HepG2 (cell line): Measurements from ENCODE around the gene COQ8B. TPM values are rescaled to one million over a fixed set of nuclear protein-coding genes. Genes with fewer than 3 reads are reported as not detected.

Experiments
- ATAC-seq: fragments of 200-7000 bp; cut with Tn5 transposase; 3 replicates; pipeline ENCODE4 v1.9.1; 2020; ENCODE audit warnings: mild to moderate bottlenecking, moderate library complexity
- BruUV-seq: library from RNA; stranded (reverse); fragments of 400-500 nt; replicated peaks from 2 replicates; lab custom pipeline; 2021; lab: Mats Ljungman, UMichigan
- CTCF ChIA-PET: fragments of 300-600 bp; formaldehyde crosslinking; extraction: SDS; loops from one replicate; lab custom pipeline; 2021; ENCODE audit warnings: low total read pairs, inconsistent platforms, low intra/inter-chr PET ratio; lab: Yijun Ruan, JAX
- POLR2A ChIA-PET: fragments of 350-600 bp; sonication (Branson Sonifier 250); formaldehyde crosslinking; loops from one replicate; lab custom pipeline; 2020; ENCODE audit warnings: antibody characterized with exemption, inconsistent platforms; lab: Yijun Ruan, JAX
- DNase-seq: peaks from one replicate; pipeline ENCODE4 v3.0.0-alpha.2; 2015; ENCODE audit warnings: low spot score
- FAIRE-seq: peaks from 3 replicates; lab custom pipeline; 2011; peaks lifted over from hg19 to GRCh38; lab: Jason Lieb, UNC
- H2AFZ ChIP-seq: one replicate; pipeline ENCODE4 v1.6.1; 2011; ENCODE audit warnings: low read length, inconsistent platforms
- H3K27ac ChIP-seq: fragments of 300-600 bp; 3 replicates; pipeline ENCODE4 v1.8.0; 2011; ENCODE audit warnings: mixed run types, mild to moderate bottlenecking, mixed read lengths, low read length, inconsistent platforms; ENCODE audit not compliant: insufficient read depth; ENCODE audit errors: extremely low read length
- H3K27me3 ChIP-seq, 2 experiments: fragments of 200-600 bp in 1 of 2; 2 replicates in 1 of 2; 3 replicates in 1 of 2; pipeline versions ENCODE4 v1.6.0 to v1.8.0; 2011; ENCODE audit warnings: low read length in 2 of 2, mild to moderate bottlenecking in 2 of 2, moderate library complexity in 2 of 2, inconsistent platforms in 1 of 2; ENCODE audit not compliant: insufficient read depth in 2 of 2, control insufficient read depth in 1 of 2
- H3K36me3 ChIP-seq, 2 experiments: fragments of 200-600 bp in 1 of 2; replicated peaks in 1 of 2; 2 replicates in 1 of 2; 3 replicates in 1 of 2; pipeline versions ENCODE4 v1.5.1 to v1.8.0; 2011; ENCODE audit warnings: low read length in 2 of 2, inconsistent platforms in 1 of 2; ENCODE audit not compliant: insufficient read depth in 2 of 2, control insufficient read depth in 1 of 2
- H3K4me1 ChIP-seq: 2 replicates; pipeline ENCODE4 v1.5.1; 2012; ENCODE audit warnings: low read length, inconsistent platforms; ENCODE audit not compliant: insufficient read depth
- H3K4me2 ChIP-seq: 2 replicates; pipeline ENCODE4 v1.6.0; 2011; ENCODE audit warnings: low read depth, low read length, inconsistent platforms
- H3K4me3 ChIP-seq, 3 experiments: fragments of 200-600 bp in 1 of 3; sonication (generic), shearing (Covaris generic) in 1 of 3; replicated peaks in 1 of 3; 2 replicates each; pipeline ENCODE4 v1.5.1; 2011 to 2016; ENCODE audit warnings: low read length in 3 of 3, inconsistent platforms in 2 of 3, low read depth in 2 of 3, mild to moderate bottlenecking in 2 of 3, control low read depth in 1 of 3, mixed read lengths in 1 of 3; ENCODE audit not compliant: insufficient read depth in 1 of 3
- H3K79me2 ChIP-seq: one replicate; pipeline ENCODE4 v1.6.1; 2011; ENCODE audit warnings: low read length, inconsistent platforms; ENCODE audit not compliant: insufficient read depth
- H3K9ac ChIP-seq: 2 replicates; pipeline ENCODE4 v1.6.0; 2011; ENCODE audit warnings: mild to moderate bottlenecking, low read depth, low read length, inconsistent platforms; ENCODE audit not compliant: insufficient read depth
- H3K9me3 ChIP-seq: 2 replicates; pipeline ENCODE4 v1.5.1; 2012; ENCODE audit warnings: mild to moderate bottlenecking, low read length
- H4K20me1 ChIP-seq: 2 replicates; pipeline ENCODE4 v1.6.0; 2011; ENCODE audit warnings: inconsistent platforms, mild to moderate bottlenecking, low read length, moderate library complexity; ENCODE audit not compliant: insufficient read depth
- FOXP1 ChIP-seq, 2 experiments: fragments of 450-650 bp in 1 of 2; IDR thresholded peaks; 2 replicates each; pipeline ENCODE4 v1.6.1; 2017 to 2018; ENCODE audit warnings: antibody characterized with exemption in 1 of 2
- SNAPC5 ChIP-seq: sonication (generic); formaldehyde crosslinking; IDR thresholded peaks from 2 replicates; pipeline ENCODE4 v1.8.1; 2023; ENCODE audit warnings: mild to moderate bottlenecking, missing genetic modification reagents, borderline replicate concordance
- ZFP36L2 ChIP-seq: sonication (generic); formaldehyde crosslinking; IDR thresholded peaks from 2 replicates; pipeline ENCODE4 v1.4.0; 2020; ENCODE audit warnings: missing genetic modification reagents
- ZMYM2 ChIP-seq: sonication (generic); formaldehyde crosslinking; IDR thresholded peaks from 2 replicates; pipeline ENCODE4 v1.8.0; 2022; ENCODE audit warnings: mild to moderate bottlenecking, missing genetic modification reagents
- ZNF180 ChIP-seq: sonication (generic); formaldehyde crosslinking; IDR thresholded peaks from 2 replicates; pipeline ENCODE4 v1.4.0; 2020; ENCODE audit warnings: low read depth, missing genetic modification reagents, borderline replicate concordance
- ZNF597 ChIP-seq: sonication (generic); formaldehyde crosslinking; IDR thresholded peaks from 2 replicates; pipeline ENCODE4 v1.5.0; 2020; ENCODE audit warnings: missing genetic modification reagents
- ZSCAN20 ChIP-seq: sonication (generic); formaldehyde crosslinking; IDR thresholded peaks from 2 replicates; pipeline ENCODE4 v1.4.0; 2020; ENCODE audit warnings: missing genetic modification reagents, mild to moderate bottlenecking, borderline replicate concordance
- WGBS: methylation state at CpG from one replicate; pipeline ENCODE4 v1.1.6; 2017; ENCODE audit warnings: low lambda C conversion rate; 5-methylcytosine and 5-hydroxymethylcytosine counted together
- in situ Hi-C: cut with HindIII; loops from 2 replicates; pipeline ENCODE4 v1.10.0; 2017; ENCODE audit warnings: low pct_unique_long_range_greater_than_20kb; ENCODE audit not compliant: extremely low pct_ligation_motif_present
- intact Hi-C: fragments of 100-400 bp; cut with micrococcal nuclease; formaldehyde crosslinking; loops from one replicate; pipeline ENCODE4 v1.10.0; 2022; ENCODE audit not compliant: unreplicated experiment
- polyA plus RNA-seq, 8 experiments: library from polyadenylated mRNA; depleted of rRNA in 3 of 8; stranded (reverse) in 7 of 8; unstranded in 1 of 8; fragments of >200 nt; fragmentation: Illumina TruSeq in 4 of 8; extraction: Trizol in 4 of 8; gene quantifications; 2 replicates each; pipeline versions ENCODE4 v1.2.1 to v1.2.3, GENCODE V29; 2011 to 2016; ENCODE audit warnings: low read depth in 4 of 8, missing spikeins in 1 of 8, mixed read lengths in 1 of 8; ENCODE audit not compliant: insufficient read depth in 1 of 8
- total RNA-seq, 5 experiments: library from RNA; depleted of rRNA; stranded (reverse); fragments of >200 nt; fragmentation: Illumina TruSeq; extraction: Trizol; gene quantifications; 2 replicates each; pipeline ENCODE4 v1.2.3, GENCODE V29; 2016; ENCODE audit warnings: low read depth in 1 of 5
- TF ChIP-seq, protein P1 (sequence below): sonication (generic); formaldehyde crosslinking; IDR thresholded peaks from 2 replicates; pipeline ENCODE4 v1.5.0; 2020; ENCODE audit warnings: mild to moderate bottlenecking, missing genetic modification reagents
- TF ChIP-seq, protein P2 (sequence below): sonication (generic); formaldehyde crosslinking; IDR thresholded peaks from 2 replicates; pipeline ENCODE4 v1.4.0; 2020; ENCODE audit warnings: missing genetic modification reagents
- TF ChIP-seq, protein P3 (sequence below): sonication (generic); formaldehyde crosslinking; IDR thresholded peaks from 2 replicates; pipeline ENCODE4 v1.4.0; 2020; ENCODE audit warnings: missing genetic modification reagents
- TF ChIP-seq, protein P4 (sequence below): sonication (generic); formaldehyde crosslinking; IDR thresholded peaks from 2 replicates; pipeline ENCODE4 v1.8.0; 2022; ENCODE audit warnings: mild to moderate bottlenecking, missing genetic modification reagents; ENCODE audit not compliant: insufficient replicate concordance

COQ8B gene
- total and polyA plus RNA-seq, 2 of the 13 experiments (the other 11 are each of a cell fraction or from before 2014, with no cell fraction given) = 12.3 to 17.2 TPM

DNA sequence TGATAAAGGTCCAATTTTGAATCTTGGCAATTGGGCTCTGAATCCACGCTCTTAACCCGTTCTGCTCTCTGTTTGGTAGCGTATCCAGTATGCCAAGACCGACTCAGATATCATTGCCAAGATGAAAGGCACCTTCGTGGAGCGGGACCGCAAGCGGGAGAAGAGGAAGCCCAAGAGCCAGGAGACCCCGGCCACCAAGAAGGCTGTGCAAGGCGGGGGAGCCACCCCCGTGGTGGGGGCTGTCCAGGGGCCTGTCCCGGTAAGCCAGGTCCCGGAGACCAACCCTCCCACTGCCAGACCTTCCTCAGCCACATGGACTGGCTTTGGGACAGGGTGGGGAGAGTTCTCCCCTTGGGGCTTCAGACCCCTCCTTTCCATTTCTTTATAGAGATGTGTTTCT is 42.7 kb upstream of the COQ8B start (continued):
- TF ChIP-seq, protein P1, sequence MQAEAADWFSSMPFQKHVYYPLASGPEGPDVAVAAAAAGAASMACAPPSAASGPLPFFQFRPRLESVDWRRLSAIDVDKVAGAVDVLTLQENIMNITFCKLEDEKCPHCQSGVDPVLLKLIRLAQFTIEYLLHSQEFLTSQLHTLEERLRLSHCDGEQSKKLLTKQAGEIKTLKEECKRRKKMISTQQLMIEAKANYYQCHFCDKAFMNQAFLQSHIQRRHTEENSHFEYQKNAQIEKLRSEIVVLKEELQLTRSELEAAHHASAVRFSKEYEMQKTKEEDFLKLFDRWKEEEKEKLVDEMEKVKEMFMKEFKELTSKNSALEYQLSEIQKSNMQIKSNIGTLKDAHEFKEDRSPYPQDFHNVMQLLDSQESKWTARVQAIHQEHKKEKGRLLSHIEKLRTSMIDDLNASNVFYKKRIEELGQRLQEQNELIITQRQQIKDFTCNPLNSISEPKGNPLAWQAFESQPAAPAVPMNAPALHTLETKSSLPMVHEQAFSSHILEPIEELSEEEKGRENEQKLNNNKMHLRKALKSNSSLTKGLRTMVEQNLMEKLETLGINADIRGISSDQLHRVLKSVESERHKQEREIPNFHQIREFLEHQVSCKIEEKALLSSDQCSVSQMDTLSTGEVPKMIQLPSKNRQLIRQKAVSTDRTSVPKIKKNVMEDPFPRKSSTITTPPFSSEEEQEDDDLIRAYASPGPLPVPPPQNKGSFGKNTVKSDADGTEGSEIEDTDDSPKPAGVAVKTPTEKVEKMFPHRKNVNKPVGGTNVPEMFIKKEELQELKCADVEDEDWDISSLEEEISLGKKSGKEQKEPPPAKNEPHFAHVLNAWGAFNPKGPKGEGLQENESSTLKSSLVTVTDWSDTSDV (CRISPR knock-in tag) = no peak
- TF ChIP-seq ZNF180 (CRISPR knock-in tag) = no peak
- TF ChIP-seq SNAPC5 (CRISPR knock-in tag) = no peak
- no peak for TF ChIP-seq ZNF597 (CRISPR knock-in tag)
- TF ChIP-seq, protein P2, sequence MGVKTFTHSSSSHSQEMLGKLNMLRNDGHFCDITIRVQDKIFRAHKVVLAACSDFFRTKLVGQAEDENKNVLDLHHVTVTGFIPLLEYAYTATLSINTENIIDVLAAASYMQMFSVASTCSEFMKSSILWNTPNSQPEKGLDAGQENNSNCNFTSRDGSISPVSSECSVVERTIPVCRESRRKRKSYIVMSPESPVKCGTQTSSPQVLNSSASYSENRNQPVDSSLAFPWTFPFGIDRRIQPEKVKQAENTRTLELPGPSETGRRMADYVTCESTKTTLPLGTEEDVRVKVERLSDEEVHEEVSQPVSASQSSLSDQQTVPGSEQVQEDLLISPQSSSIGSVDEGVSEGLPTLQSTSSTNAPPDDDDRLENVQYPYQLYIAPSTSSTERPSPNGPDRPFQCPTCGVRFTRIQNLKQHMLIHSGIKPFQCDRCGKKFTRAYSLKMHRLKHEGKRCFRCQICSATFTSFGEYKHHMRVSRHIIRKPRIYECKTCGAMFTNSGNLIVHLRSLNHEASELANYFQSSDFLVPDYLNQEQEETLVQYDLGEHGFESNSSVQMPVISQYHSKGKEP (CRISPR knock-in tag) = no peak
- no peak for TF ChIP-seq FOXP1 (IDR thresholded peaks at IDR 0.05)
- TF ChIP-seq FOXP1 (CRISPR knock-in tag; IDR thresholded peaks at IDR 0.05) = no peak

DNA sequence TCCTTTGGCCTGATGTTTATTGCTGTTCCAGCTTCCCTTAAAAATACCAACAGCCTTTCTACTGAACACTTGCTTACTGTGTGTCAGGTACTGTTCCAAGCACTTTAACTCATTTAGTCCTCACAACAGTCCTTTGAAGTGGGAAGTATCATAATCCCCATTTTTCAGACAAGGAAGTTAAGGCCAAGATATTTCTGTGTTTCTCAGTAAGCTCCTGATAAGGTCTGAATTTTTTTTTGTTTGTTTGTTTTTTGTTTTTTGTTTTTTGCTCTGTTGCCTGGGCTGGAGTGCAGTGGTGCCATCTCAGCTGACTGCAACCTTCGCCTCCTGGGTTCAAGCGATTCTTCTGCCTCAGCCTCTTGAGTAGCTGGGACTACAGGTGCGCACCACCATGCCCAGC is 41.8 kb upstream of the COQ8B start:
- DNase-seq (no peak), FAIRE-seq (no peak), ATAC-seq (no peak)
- in situ Hi-C loops = no loop called here
- H3K4me1 ChIP-seq = peaks cover 38% of the 10 kb centered on the region
- CTCF ChIA-PET = no interaction called here
- no peak overlapping the region for H2AFZ ChIP-seq
- H3K27me3 ChIP-seq = no peaks in the 10 kb centered on the region
- intact Hi-C loops = no loop called here
- H3K79me2 ChIP-seq = peaks cover 40% of the 10 kb centered on the region
- BruUV-seq = no TSS peak
- H3K27ac ChIP-seq = no peak overlapping the region
- peaks cover 35% of the 10 kb centered on the region for H4K20me1 ChIP-seq
- WGBS = 100% methylated on average over 3 of the region's 3 CpGs
- POLR2A ChIA-PET = interaction anchor here (1.7 to 7.8 kb wide), 2 partner anchors 20 to 40 kb away, joined by 4 to 90 read pairs; partner anchors contain the start of gene RAB4B
- H3K9ac ChIP-seq = no peak overlapping the region
- H3K4me2 ChIP-seq = no peak overlapping the region
- H3K9me3 ChIP-seq = no peaks in the 10 kb centered on the region
- no peak overlapping the region for H3K4me3 ChIP-seq
- peaks cover 34 to 74% of the 10 kb centered on the region in 2 experiments for H3K36me3 ChIP-seq
- no peak for TF ChIP-seq ZSCAN20
- TF ChIP-seq, protein P3, sequence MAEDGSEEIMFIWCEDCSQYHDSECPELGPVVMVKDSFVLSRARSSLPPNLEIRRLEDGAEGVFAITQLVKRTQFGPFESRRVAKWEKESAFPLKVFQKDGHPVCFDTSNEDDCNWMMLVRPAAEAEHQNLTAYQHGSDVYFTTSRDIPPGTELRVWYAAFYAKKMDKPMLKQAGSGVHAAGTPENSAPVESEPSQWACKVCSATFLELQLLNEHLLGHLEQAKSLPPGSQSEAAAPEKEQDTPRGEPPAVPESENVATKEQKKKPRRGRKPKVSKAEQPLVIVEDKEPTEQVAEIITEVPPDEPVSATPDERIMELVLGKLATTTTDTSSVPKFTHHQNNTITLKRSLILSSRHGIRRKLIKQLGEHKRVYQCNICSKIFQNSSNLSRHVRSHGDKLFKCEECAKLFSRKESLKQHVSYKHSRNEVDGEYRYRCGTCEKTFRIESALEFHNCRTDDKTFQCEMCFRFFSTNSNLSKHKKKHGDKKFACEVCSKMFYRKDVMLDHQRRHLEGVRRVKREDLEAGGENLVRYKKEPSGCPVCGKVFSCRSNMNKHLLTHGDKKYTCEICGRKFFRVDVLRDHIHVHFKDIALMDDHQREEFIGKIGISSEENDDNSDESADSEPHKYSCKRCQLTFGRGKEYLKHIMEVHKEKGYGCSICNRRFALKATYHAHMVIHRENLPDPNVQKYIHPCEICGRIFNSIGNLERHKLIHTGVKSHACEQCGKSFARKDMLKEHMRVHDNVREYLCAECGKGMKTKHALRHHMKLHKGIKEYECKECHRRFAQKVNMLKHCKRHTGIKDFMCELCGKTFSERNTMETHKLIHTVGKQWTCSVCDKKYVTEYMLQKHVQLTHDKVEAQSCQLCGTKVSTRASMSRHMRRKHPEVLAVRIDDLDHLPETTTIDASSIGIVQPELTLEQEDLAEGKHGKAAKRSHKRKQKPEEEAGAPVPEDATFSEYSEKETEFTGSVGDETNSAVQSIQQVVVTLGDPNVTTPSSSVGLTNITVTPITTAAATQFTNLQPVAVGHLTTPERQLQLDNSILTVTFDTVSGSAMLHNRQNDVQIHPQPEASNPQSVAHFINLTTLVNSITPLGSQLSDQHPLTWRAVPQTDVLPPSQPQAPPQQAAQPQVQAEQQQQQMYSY (CRISPR knock-in tag) = no peak
- TF ChIP-seq, protein P4, sequence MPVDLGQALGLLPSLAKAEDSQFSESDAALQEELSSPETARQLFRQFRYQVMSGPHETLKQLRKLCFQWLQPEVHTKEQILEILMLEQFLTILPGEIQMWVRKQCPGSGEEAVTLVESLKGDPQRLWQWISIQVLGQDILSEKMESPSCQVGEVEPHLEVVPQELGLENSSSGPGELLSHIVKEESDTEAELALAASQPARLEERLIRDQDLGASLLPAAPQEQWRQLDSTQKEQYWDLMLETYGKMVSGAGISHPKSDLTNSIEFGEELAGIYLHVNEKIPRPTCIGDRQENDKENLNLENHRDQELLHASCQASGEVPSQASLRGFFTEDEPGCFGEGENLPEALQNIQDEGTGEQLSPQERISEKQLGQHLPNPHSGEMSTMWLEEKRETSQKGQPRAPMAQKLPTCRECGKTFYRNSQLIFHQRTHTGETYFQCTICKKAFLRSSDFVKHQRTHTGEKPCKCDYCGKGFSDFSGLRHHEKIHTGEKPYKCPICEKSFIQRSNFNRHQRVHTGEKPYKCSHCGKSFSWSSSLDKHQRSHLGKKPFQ (CRISPR knock-in tag) = no peak
- no peak for TF ChIP-seq ZMYM2
- no peak for TF ChIP-seq ZFP36L2 (CRISPR knock-in tag)
